ENCODE results near the gene MRPS16. TPM values are rescaled to one million over a fixed set of nuclear protein-coding genes. Genes with fewer than 3 reads are reported as not detected.
A peak's percentile ranks its signal among the peaks of the same experiment; 100 is the strongest.

Gene MRPS16
- total RNA-seq, 1 experiment from 2014 or later = 148 TPM

- H4K20me1 ChIP-seq (ENCODE audit: insufficient read depth) = no peaks in the 10 kb centered on the region
- H3K9me3 ChIP-seq (ENCODE audit: insufficient read depth, low read depth) = no peaks in the 10 kb centered on the region
- BruUV-seq (replicated peaks) = no TSS peak
- intact Hi-C loops (cut with micrococcal nuclease; ENCODE audit: unreplicated experiment) = no loop called here
- no peaks in the 10 kb centered on the region for H3F3A ChIP-seq (ENCODE audit: insufficient read depth, low read depth)
- ChIA-PET POLR2A (ENCODE audit: unreplicated experiment) (interaction anchor here (0.6 kb wide), 1 partner anchor 122 kb away, joined by 3 read pairs; the partner anchor contains the start of gene P4HA1), CTCF (interaction anchor here (0.5 kb wide), 1 partner anchor 320 kb away, joined by 3 read pairs; no protein-coding TSS in a partner anchor)
- H2AFZ ChIP-seq = no peak overlapping the region
- no peaks in the 10 kb centered on the region for H3K9me2 ChIP-seq (ENCODE audit: insufficient read depth)
- no peak overlapping the region for H3K4me3 ChIP-seq
- no peak overlapping the region for H3K4me2 ChIP-seq
- no peaks in the 10 kb centered on the region for H3K36me3 ChIP-seq (ENCODE audit: low read depth)
- H3K4me1 ChIP-seq (replicated peaks; ENCODE audit: insufficient read depth) = no peaks in the 10 kb centered on the region
- TF ChIP-seq EZH2 (IDR thresholded peaks at IDR 0.05; ENCODE audit: low read depth) (no peak), CTCF (conservative IDR thresholded peaks at IDR 0.05) (peak; percentile 66)
- no peaks in the 10 kb centered on the region for H3K27me3 ChIP-seq (ENCODE audit: insufficient read depth, low read depth)
- no peak overlapping the region for H3K27ac ChIP-seq
- no peaks in the 10 kb centered on the region for H3K79me2 ChIP-seq (ENCODE audit: low read depth)
- DNase-seq = no peak
These were observed 33.8 kb downstream of the MRPS16 start for GRCh38 chr10:73218431-73219191.

DNA sequence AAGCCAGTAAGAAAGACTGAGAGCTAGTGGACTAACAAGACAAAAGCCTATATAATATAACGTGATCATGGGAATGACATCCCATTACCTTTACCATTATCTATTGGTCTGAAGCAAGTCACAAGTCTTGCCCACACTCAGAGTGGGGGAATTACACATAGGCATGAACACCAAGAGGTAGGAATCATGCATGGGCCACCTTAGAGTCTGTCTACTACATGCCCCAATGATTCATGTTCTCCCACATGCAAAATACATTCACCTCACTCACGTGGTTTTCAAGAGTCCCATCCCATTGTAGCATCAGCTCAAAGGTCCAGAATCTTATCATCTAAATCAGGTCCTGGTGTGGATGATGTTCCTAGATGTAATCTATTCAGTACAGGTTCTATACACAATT is 34.8 kb downstream of the MRPS16 start:
- CTCF ChIA-PET = no interaction called here
- Histone ChIP-seq H3K27ac (no peak overlapping the region), H3K79me2 (ENCODE audit: low read depth) (no peaks in the 10 kb centered on the region), H3K9me3 (ENCODE audit: insufficient read depth, low read depth) (no peaks in the 10 kb centered on the region), H3K9me2 (ENCODE audit: insufficient read depth) (no peaks in the 10 kb centered on the region), H3K27me3 (ENCODE audit: insufficient read depth, low read depth) (no peaks in the 10 kb centered on the region), H3K4me3 (no peak overlapping the region), H3K4me1 (replicated peaks; ENCODE audit: insufficient read depth) (no peaks in the 10 kb centered on the region), H2AFZ (no peak overlapping the region), H3K36me3 (ENCODE audit: low read depth) (no peaks in the 10 kb centered on the region), H3K4me2 (no peak overlapping the region), H3F3A (ENCODE audit: insufficient read depth, low read depth) (no peaks in the 10 kb centered on the region), H4K20me1 (ENCODE audit: insufficient read depth) (no peaks in the 10 kb centered on the region)
- TF ChIP-seq CTCF (conservative IDR thresholded peaks at IDR 0.05) = no peak
- TF ChIP-seq EZH2 (IDR thresholded peaks at IDR 0.05; ENCODE audit: low read depth) = no peak
- DNase-seq = no peak
- POLR2A ChIA-PET (ENCODE audit: unreplicated experiment) = no interaction called here
- BruUV-seq (replicated peaks) = no TSS peak
- intact Hi-C loops (cut with micrococcal nuclease; ENCODE audit: unreplicated experiment) = no loop called here

DNA sequence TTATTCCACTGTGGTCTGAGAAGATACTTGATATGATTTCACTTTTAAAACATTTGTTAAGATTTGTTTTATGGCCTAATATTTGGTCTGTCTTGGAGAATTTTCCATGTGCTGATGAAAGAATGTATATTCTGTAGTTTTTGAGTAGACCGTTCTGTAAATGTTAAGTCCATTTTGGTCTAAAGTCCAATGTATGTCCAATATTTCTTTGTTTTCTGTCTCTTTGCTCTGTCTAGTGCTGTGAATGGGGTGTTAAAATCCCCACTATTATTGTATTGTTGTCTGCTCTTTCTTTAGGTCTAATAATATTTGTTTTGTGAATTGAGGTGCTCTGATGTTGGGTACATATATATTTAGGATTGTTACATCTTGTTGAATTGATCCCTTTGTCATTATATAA is 36.7 kb downstream of the MRPS16 start:
- no peak overlapping the region for H3K4me3 ChIP-seq
- ChIA-PET POLR2A (ENCODE audit: unreplicated experiment) (no interaction called here), CTCF (no interaction called here)
- BruUV-seq (replicated peaks) = no TSS peak
- H3F3A ChIP-seq (ENCODE audit: insufficient read depth, low read depth) = no peaks in the 10 kb centered on the region
- no peak overlapping the region for H3K27ac ChIP-seq
- no peaks in the 10 kb centered on the region for H4K20me1 ChIP-seq (ENCODE audit: insufficient read depth)
- H3K27me3 ChIP-seq (ENCODE audit: insufficient read depth, low read depth) = no peaks in the 10 kb centered on the region
- TF ChIP-seq EZH2 (IDR thresholded peaks at IDR 0.05; ENCODE audit: low read depth) (no peak), CTCF (conservative IDR thresholded peaks at IDR 0.05) (no peak)
- no peaks in the 10 kb centered on the region for H3K9me3 ChIP-seq (ENCODE audit: insufficient read depth, low read depth)
- intact Hi-C loops (cut with micrococcal nuclease; ENCODE audit: unreplicated experiment) = no loop called here
- H3K36me3 ChIP-seq (ENCODE audit: low read depth) = no peaks in the 10 kb centered on the region
- H3K79me2 ChIP-seq (ENCODE audit: low read depth) = no peaks in the 10 kb centered on the region
- H3K4me2 ChIP-seq = no peak overlapping the region
- H2AFZ ChIP-seq = no peak overlapping the region
- no peak for DNase-seq
- no peaks in the 10 kb centered on the region for H3K9me2 ChIP-seq (ENCODE audit: insufficient read depth)
- no peaks in the 10 kb centered on the region for H3K4me1 ChIP-seq (replicated peaks; ENCODE audit: insufficient read depth)
